H1 (cell line): ENCODE results near the gene UNC79. TPM values are rescaled to one million over a fixed set of nuclear protein-coding genes. Genes with fewer than 3 reads are reported as not detected.

Experiments
- CTCF ChIA-PET: fragments of 300-600 bp; sonication (Branson Sonifier 250); formaldehyde crosslinking; loops from one replicate; lab custom pipeline; 2021; ENCODE audit not compliant: partially characterized antibody; lab: Charles Lee
- POLR2A ChIA-PET: fragments of 300-600 bp; sonication (Branson Sonifier 250); formaldehyde crosslinking; loops from one replicate; lab custom pipeline; 2021; ENCODE audit warnings: inconsistent platforms; ENCODE audit not compliant: partially characterized antibody; lab: Charles Lee
- DNase-seq, 2 experiments: peaks; one replicate each; pipeline versions ENCODE4 v3.0.0 to v3.0.0-alpha.2; 2010 to 2022; ENCODE audit warnings: low spot score in 2 of 2, low read depth in 1 of 2, mixed read lengths in 1 of 2
- FAIRE-seq: peaks from 2 replicates; lab custom pipeline; 2011; peaks lifted over from hg19 to GRCh38; lab: Jason Lieb, UNC
- H2AFZ ChIP-seq: 2 replicates; pipeline ENCODE4 v1.8.1; 2012; ENCODE audit warnings: low read length, inconsistent platforms
- H2AK5ac ChIP-seq: 2 replicates; pipeline ENCODE4 v1.6.1; 2013; ENCODE audit warnings: low read depth, low read length
- H2BK120ac ChIP-seq: replicated peaks from 2 replicates; pipeline ENCODE3; 2013; ENCODE audit warnings: low read depth, low read length, inconsistent platforms
- H2BK12ac ChIP-seq: 2 replicates; pipeline ENCODE4 v1.6.1; 2013; ENCODE audit warnings: low read depth, low read length
- H2BK15ac ChIP-seq: 2 replicates; pipeline ENCODE4 v1.6.1; 2013; ENCODE audit warnings: low read length
- H2BK20ac ChIP-seq: 2 replicates; pipeline ENCODE4 v1.6.1; 2013; ENCODE audit warnings: low read length
- H2BK5ac ChIP-seq: 2 replicates; pipeline ENCODE4 v1.6.1; 2013; ENCODE audit warnings: low read depth, low read length
- H3K14ac ChIP-seq: 2 replicates; pipeline ENCODE4 v1.6.1; 2013; ENCODE audit warnings: inconsistent platforms; ENCODE audit not compliant: insufficient read length
- H3K18ac ChIP-seq: 2 replicates; pipeline ENCODE4 v1.6.1; 2013; ENCODE audit warnings: low read length; ENCODE audit errors: extremely low read depth
- H3K23ac ChIP-seq: 2 replicates; pipeline ENCODE4 v1.6.1; 2013; ENCODE audit warnings: inconsistent platforms; ENCODE audit not compliant: insufficient read length
- H3K23me2 ChIP-seq: 2 replicates; pipeline ENCODE4 v1.6.1; 2013; ENCODE audit warnings: low read depth, low read length
- H3K27ac ChIP-seq: 2 replicates; pipeline ENCODE4 v1.6.1; 2011; ENCODE audit warnings: low read depth, low read length, inconsistent platforms
- H3K27me3 ChIP-seq, 4 experiments: replicated peaks in 1 of 4; 1 replicate in 1 of 4; 2 replicates in 3 of 4; pipeline versions ENCODE4 v1.6.1 to v1.8.1; 2011 to 2013; ENCODE audit warnings: low read length in 3 of 4, mild to moderate bottlenecking in 3 of 4, inconsistent platforms in 2 of 4, mixed read lengths in 2 of 4, moderate library complexity in 1 of 4; ENCODE audit not compliant: control insufficient read depth in 3 of 4, insufficient read depth in 3 of 4; ENCODE audit errors: extremely low read depth in 1 of 4
- H3K36me3 ChIP-seq, 4 experiments: 2 replicates each; pipeline versions ENCODE4 v1.6.1 to v1.8.1; 2011 to 2013; ENCODE audit warnings: mild to moderate bottlenecking in 4 of 4, low read length in 3 of 4, moderate library complexity in 2 of 4, control low read depth in 1 of 4, inconsistent platforms in 1 of 4; ENCODE audit not compliant: insufficient read depth in 4 of 4, control insufficient read depth in 2 of 4
- H3K4ac ChIP-seq: replicated peaks from 2 replicates; pipeline ENCODE3; 2013; ENCODE audit warnings: low read length, low read depth, mixed read lengths, inconsistent platforms; ENCODE audit not compliant: insufficient read length
- H3K4me1 ChIP-seq, 4 experiments: replicated peaks in 1 of 4; 1 replicate in 1 of 4; 2 replicates in 3 of 4; pipeline versions ENCODE4 v1.6.1 to v1.8.1; 2011 to 2013; ENCODE audit warnings: low read length in 3 of 4, inconsistent platforms in 2 of 4, mixed read lengths in 1 of 4; ENCODE audit not compliant: insufficient read depth in 4 of 4, control insufficient read depth in 3 of 4
- H3K4me2 ChIP-seq, 2 experiments: 2 replicates each; pipeline versions ENCODE4 v1.6.1 to v1.8.1; 2011 to 2013; ENCODE audit warnings: low read depth in 2 of 2, low read length in 2 of 2, control low read depth in 1 of 2, inconsistent platforms in 1 of 2, mild to moderate bottlenecking in 1 of 2; ENCODE audit not compliant: insufficient read depth in 1 of 2
- H3K4me3 ChIP-seq, 4 experiments: fragments of 200-600, 300-600 bp in 1 of 4; sonication (generic), shearing (Covaris generic), sonication (Bioruptor Twin) in 1 of 4; 2 replicates each; pipeline versions ENCODE4 v1.5.1 to v1.8.1; 2011 to 2016; ENCODE audit warnings: low read length in 4 of 4, low read depth in 3 of 4, control low read depth in 2 of 4, inconsistent platforms in 2 of 4, mild to moderate bottlenecking in 2 of 4, mixed read lengths in 1 of 4, moderate library complexity in 1 of 4; ENCODE audit not compliant: insufficient read depth in 2 of 4; ENCODE audit errors: extremely low read depth in 1 of 4
- H3K56ac ChIP-seq: replicated peaks from 2 replicates; pipeline ENCODE3; 2013; ENCODE audit warnings: low read depth, mild to moderate bottlenecking, mixed read lengths, low read length, inconsistent platforms; ENCODE audit not compliant: insufficient read length
- H3K79me1 ChIP-seq: 2 replicates; pipeline ENCODE4 v1.6.1; 2013; ENCODE audit warnings: low read depth, low read length, control low read depth
- H3K79me2 ChIP-seq, 2 experiments: 2 replicates each; pipeline versions ENCODE4 v1.6.1 to v1.8.1; 2012 to 2013; ENCODE audit warnings: low read length in 2 of 2, mild to moderate bottlenecking in 2 of 2, inconsistent platforms in 1 of 2; ENCODE audit not compliant: insufficient read depth in 2 of 2, control insufficient read depth in 1 of 2
- H3K9ac ChIP-seq, 4 experiments: replicated peaks in 1 of 4; 1 replicate in 1 of 4; 2 replicates in 3 of 4; pipeline versions ENCODE4 v1.6.1 to v1.8.1; 2011 to 2013; ENCODE audit warnings: low read depth in 3 of 4, low read length in 3 of 4, control low read depth in 2 of 4, mild to moderate bottlenecking in 2 of 4, moderate library complexity in 2 of 4, inconsistent platforms in 1 of 4; ENCODE audit errors: extremely low read depth in 1 of 4
- H3K9me3 ChIP-seq, 2 experiments: 2 replicates each; pipeline versions ENCODE4 v1.6.1 to v1.8.1; 2012 to 2013; ENCODE audit warnings: mild to moderate bottlenecking in 2 of 2, moderate library complexity in 2 of 2, control low read depth in 1 of 2, inconsistent platforms in 1 of 2, low read depth in 1 of 2, low read length in 1 of 2, mixed read lengths in 1 of 2; ENCODE audit not compliant: insufficient read depth in 2 of 2
- H4K20me1 ChIP-seq, 2 experiments: replicated peaks in 1 of 2; 2 replicates each; pipeline versions ENCODE3 to v1.8.1; 2011 to 2013; ENCODE audit warnings: inconsistent platforms in 2 of 2, low read length in 2 of 2, mild to moderate bottlenecking in 1 of 2; ENCODE audit not compliant: insufficient read depth in 2 of 2, control insufficient read depth in 1 of 2
- H4K5ac ChIP-seq: 2 replicates; pipeline ENCODE4 v1.6.1; 2013; ENCODE audit warnings: low read length, low read depth, mixed read lengths, inconsistent platforms; ENCODE audit not compliant: insufficient read length
- H4K8ac ChIP-seq: 2 replicates; pipeline ENCODE4 v1.8.0; 2013; ENCODE audit warnings: mild to moderate bottlenecking, moderate library complexity, low read length, inconsistent platforms; ENCODE audit not compliant: insufficient read depth; ENCODE audit errors: extremely low read depth
- H4K91ac ChIP-seq: replicated peaks from 2 replicates; pipeline ENCODE3; 2013; ENCODE audit warnings: low read length, mixed read lengths, inconsistent platforms; ENCODE audit not compliant: insufficient read length
- BCL11A ChIP-seq, 2 experiments: IDR thresholded peaks; one replicate each; pipeline ENCODE4 v1.6.1; 2011; ENCODE audit warnings: low read depth in 2 of 2, low read length in 2 of 2, mild to moderate bottlenecking in 2 of 2
- CBX8 ChIP-seq: fragments of 300-800, 300-1000 bp; sonication (generic); IDR thresholded peaks from 2 replicates; pipeline ENCODE4 v1.7.1; 2016; ENCODE audit warnings: low read depth, low read length, borderline replicate concordance
- CHD1 ChIP-seq: IDR thresholded peaks from 2 replicates; pipeline ENCODE4 v1.6.1; 2012; ENCODE audit warnings: low read depth, low read length, improper control_type of control experiment
- EP300 ChIP-seq, 2 experiments: IDR thresholded peaks; 1 replicate in 1 of 2; 2 replicates in 1 of 2; pipeline ENCODE4 v1.6.1; 2011 to 2012; ENCODE audit warnings: low read depth in 2 of 2, low read length in 2 of 2, mild to moderate bottlenecking in 2 of 2, borderline replicate concordance in 1 of 2, inconsistent platforms in 1 of 2, moderate library complexity in 1 of 2
- MAX ChIP-seq: IDR thresholded peaks from 2 replicates; pipeline ENCODE4 v1.6.1; 2012; ENCODE audit warnings: inconsistent platforms
- NANOG ChIP-seq: IDR thresholded peaks from 2 replicates; pipeline ENCODE4 v1.6.1; 2011; ENCODE audit warnings: low read length, low read depth, mild to moderate bottlenecking, inconsistent platforms; ENCODE audit not compliant: insufficient read depth, poor library complexity, severe bottlenecking
- POLR2AphosphoS5 ChIP-seq: IDR thresholded peaks from 2 replicates; pipeline ENCODE4 v1.6.1; 2011; ENCODE audit warnings: low read depth, low read length
- SP4 ChIP-seq: IDR thresholded peaks from 2 replicates; pipeline ENCODE4 v1.6.1; 2012; ENCODE audit warnings: low read length, inconsistent platforms
- TBP ChIP-seq: IDR thresholded peaks from 2 replicates; pipeline ENCODE4 v1.6.1; 2011; ENCODE audit warnings: low read depth, low read length, improper control_type of control experiment
- ZNF274 ChIP-seq: IDR thresholded peaks from 2 replicates; pipeline ENCODE4 v1.7.0; 2012; ENCODE audit warnings: low read length, borderline replicate concordance; ENCODE audit errors: extremely low read depth
- WGBS, 2 experiments: shearing (Covaris generic) in 1 of 2; methylation state at CpG; one replicate each; pipeline versions ENCODE4 v1.1.6 to v1.1.7; 2013 to 2015; ENCODE audit warnings: low lambda C conversion rate in 2 of 2, mixed read lengths in 2 of 2, inconsistent platforms in 1 of 2, low coverage in 1 of 2, missing lambda C conversion rate in 1 of 2; ENCODE audit not compliant: insufficient replicate concordance in 2 of 2, insufficient coverage in 1 of 2, insufficient read length in 1 of 2; ENCODE audit errors: extremely low coverage in 1 of 2, missing lambda C conversion rate in 1 of 2; 5-methylcytosine and 5-hydroxymethylcytosine counted together
- polyA plus RNA-seq, 7 experiments: library from polyadenylated mRNA; depleted of rRNA in 3 of 7; stranded (reverse) in 5 of 7; unstranded in 2 of 7; fragments of >200 nt in 5 of 7; fragments of 200-250 nt in 2 of 7; gene quantifications; 1 replicate in 5 of 7; 2 replicates in 1 of 7; 4 replicates in 1 of 7; pipeline versions ENCODE4 v1.2.1 to v1.2.3, GENCODE V29; 2011 to 2013; ENCODE audit warnings: missing spikeins in 2 of 7, mixed read lengths in 2 of 7
- total RNA-seq: library from RNA; stranded (reverse); fragmentation: NEBNext Ultra II Directional; extraction: Animal tissue kit (Norgen Biotek cat#: 25700); gene quantifications from 2 replicates; pipeline ENCODE4 v1.2.1, GENCODE V29; 2021

The UNC79 gene
- total and polyA plus RNA-seq, 2 of the 8 experiments (the other 6 are each of a cell fraction or from before 2014, with no cell fraction given): 1.8 to 2.3 TPM

GRCh38 chr14:93381644-93382043 lies 49.1 kb upstream of the UNC79 start:
- Histone ChIP-seq H2BK15ac (no peak overlapping the region), H3K18ac (no peak overlapping the region), H2BK20ac (no peak overlapping the region), H4K8ac (no peak overlapping the region), H2BK12ac (no peak overlapping the region), H3K36me3 (no peaks in the 10 kb centered on the region), H2AK5ac (no peak overlapping the region), H3K9me3 (no peaks in the 10 kb centered on the region), H3K14ac (no peak overlapping the region), H4K5ac (no peak overlapping the region), H3K4ac (no peak overlapping the region), H3K9ac (no peak overlapping the region), H3K4me1 (no peaks in the 10 kb centered on the region), H2BK120ac (no peak overlapping the region), H3K27ac (no peak overlapping the region), H3K56ac (no peak overlapping the region), H3K27me3 (no peaks in the 10 kb centered on the region), H3K23ac (no peak overlapping the region), H3K4me2 (no peak overlapping the region), H2BK5ac (no peak overlapping the region), H3K23me2 (no peaks in the 10 kb centered on the region), H4K91ac (no peak overlapping the region), H3K79me2 (no peaks in the 10 kb centered on the region), H3K79me1 (no peaks in the 10 kb centered on the region), H2AFZ (no peak overlapping the region), H3K4me3 (no peak overlapping the region), H4K20me1 (no peaks in the 10 kb centered on the region)
- FAIRE-seq (no peak), DNase-seq (no peak)
- ChIA-PET POLR2A (interaction anchor here (0.9 kb wide), 1 partner anchor 51 kb away, joined by 4 read pairs; no protein-coding TSS in a partner anchor), CTCF (interaction anchor here (0.9 to 1.1 kb wide), 2 partner anchors 12 to 155 kb away, joined by 3 read pairs; no protein-coding TSS in a partner anchor)
- TF ChIP-seq EP300 (IDR thresholded peaks at IDR 0.05; ENCODE audit: borderline replicate concordance in 1 of 2, low read depth in 2 of 2, low read length in 2 of 2) (no peak), POLR2AphosphoS5 (no peak), TBP (no peak), CBX8 (no peak), CHD1 (no peak), BCL11A (IDR thresholded peaks at IDR 0.05; ENCODE audit: low read depth in 2 of 2, low read length in 2 of 2) (no peak), ZNF274 (no peak), SP4 (no peak), NANOG (no peak), MAX (no peak)
- 90% methylated on average over 1 of the region's 1 CpG; no CpG with 5 or more reads in 1 of the 2 experiments for WGBS, 2 experiments
